Astrocyte of the hippocampus (primary cell): ENCODE measurements around the gene PTH2.
"Not testable (repeated sequence)": the region's sequence is repeated elsewhere in the genome, so short reads cannot be mapped to it uniquely, and the experiment has no call there.

ENCODE experiments used
- DNase-seq: peaks from one replicate; pipeline ENCODE4 v3.0.0; 2011; ENCODE audit warnings: low read depth, low spot score

PTH2 gene

DNA sequence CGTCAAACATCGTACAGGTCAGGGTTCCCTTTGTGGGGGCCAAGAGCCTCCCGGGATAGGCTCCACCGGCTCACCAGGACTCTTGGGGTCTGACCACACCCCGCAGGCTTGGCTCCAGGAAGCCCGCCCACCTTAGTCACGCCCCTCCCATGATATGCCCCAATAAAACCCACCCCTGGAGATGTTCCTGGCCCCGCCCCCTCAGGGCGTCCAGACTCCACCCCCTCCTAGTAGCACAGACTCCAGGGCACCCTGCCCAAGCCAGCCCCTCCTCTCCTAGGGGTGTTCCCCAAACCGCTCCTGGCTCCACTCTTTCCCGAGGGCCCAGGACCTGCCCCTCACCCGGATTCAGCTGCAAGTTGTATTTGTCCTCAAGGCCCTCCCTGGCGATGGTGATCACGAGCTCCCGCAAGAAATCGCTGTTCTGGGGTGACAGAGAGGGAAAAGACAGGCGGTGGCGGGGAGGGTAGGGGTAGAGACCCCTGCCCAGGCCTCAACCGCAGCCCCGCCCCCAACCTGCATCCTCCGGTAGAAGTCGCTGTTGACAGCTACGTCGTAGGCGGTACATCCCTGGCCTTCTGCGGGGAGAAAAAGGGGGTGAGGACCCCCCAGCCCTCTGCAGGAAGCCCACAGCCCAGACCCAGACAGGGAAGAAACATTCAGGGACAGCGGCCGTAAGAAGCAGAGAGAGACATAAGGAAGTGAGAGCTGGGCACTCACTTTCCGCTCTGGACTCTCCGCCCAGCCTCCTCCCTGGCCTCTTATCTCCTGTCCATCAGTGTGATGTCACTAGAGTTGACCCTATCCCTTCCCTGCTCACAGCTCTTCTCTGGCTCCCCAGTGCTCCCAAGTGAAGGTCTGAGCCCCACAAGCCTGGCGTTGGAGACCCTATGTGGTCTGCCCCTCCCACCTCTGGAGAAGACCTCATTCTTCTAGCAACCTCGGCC, 24.5 kb upstream of the PTH2 start:
- no peak for DNase-seq

DNA sequence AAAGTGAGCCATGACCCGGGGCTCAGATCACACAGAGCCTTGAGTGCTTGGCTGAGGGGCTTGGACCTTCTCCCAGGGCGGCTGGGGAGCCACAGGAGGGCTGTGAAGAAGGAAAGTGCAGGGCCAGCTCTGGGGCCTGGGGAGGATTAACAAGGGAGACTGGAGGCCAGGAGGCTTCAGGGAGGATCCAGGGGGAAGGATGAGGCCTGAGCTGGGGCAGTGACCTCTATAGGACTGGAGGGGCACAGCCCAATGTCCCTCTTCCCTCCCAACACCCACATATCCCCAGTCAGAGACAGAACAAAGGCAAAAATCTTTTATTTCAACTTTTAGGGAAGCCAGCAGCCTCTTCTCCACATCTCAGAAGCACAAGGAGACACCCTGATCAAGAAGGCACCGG, 22.8 kb upstream of the PTH2 start:
- DNase-seq, result no peak

DNA sequence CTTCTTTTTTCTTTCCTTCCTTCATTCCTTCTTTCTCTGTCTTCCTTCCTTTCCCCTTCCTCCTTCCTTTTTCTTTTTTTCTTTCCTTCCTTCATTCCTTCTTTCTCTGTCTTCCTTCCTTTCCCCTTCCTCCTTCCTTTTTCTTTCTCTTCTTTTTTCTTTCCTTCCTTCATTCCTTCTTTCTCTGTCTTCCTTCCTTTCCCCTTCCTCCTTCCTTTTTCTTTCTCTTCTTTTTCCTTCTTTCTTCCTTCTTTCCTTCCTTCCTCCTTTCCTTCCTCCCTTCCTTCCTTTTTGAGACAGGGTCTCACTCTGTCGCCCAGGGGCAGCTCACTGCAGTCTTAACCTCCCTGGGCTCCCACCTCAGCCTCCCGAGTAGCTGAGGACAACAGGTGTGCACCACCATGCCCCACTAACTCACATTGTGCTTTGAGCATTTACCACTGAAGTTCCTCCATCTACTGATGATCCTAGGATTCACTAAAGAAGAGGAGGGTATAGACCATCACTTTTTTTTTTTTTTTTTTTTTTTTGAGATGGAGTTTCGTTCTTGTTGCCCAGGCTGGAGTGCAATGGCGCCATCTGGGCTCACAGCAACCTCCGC, 21.0 kb upstream of the PTH2 start:
- not testable (repeated sequence) for DNase-seq

DNA sequence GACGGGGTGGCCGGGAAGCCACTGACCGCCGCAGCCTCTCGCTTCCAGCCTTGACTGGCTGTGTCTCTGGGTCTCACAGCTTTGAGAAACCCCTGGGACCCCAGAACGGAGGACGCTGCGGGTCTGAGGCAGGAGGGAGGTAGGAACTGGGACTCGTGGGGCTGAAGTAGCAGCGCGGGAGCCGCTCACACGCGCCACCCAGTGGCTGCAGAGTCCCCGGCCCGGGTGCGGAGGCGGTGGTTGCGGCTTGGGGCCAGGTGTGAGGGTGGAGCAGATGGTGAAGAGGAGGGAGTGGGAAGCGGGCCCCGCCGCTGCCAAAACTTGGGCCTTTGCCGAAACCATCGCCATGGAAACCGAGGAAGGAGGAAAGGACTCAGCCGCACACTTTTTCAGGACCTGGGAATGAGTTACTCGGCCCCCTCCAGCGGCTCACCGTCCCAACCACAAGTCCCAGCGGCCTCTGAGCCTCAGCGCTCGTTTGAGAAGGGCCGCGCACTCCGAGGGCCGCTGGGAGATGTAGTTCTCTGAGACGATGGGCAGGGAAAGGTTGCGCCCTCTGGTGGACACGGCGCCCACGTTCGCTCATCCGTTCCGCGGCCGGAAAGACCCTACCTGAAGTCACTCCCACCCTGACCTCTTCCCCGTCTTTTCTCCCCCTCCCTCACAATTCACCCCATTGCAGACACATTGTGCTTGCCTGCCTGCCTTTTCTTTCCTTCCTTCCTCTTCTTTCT, 20.3 kb upstream of the PTH2 start:
- peak; percentile 98 for DNase-seq

DNA sequence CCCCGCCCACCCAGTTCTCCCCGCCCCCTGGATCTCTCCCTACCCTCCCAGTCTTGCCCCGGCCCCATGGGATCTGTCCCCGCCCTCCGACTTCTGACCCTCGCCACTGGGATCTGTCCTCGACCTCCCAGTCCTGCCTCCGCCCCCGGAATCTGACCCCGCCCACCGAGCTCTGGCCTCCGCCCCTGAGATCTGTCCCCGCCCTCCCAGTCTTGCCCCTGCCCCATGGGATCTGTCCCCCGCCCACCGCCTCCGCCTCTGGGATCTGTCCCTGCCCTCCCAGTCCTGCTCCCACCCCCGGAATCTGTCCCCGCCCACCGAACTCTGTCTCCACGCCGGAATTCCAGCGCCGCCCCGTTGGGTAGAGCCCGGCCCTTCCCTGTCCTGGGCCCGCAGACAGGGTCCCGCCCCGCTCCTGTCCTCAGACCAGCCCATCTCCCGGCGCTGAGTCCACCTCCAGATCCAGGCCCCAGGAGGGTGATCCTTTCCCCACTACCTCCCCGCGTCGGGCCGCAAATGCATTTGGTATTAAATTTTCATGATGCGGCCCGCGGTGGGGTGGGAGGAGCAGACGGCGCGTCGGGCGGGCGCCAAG, 19.6 kb upstream of the PTH2 start:
- peak; percentile 92 for DNase-seq

DNA sequence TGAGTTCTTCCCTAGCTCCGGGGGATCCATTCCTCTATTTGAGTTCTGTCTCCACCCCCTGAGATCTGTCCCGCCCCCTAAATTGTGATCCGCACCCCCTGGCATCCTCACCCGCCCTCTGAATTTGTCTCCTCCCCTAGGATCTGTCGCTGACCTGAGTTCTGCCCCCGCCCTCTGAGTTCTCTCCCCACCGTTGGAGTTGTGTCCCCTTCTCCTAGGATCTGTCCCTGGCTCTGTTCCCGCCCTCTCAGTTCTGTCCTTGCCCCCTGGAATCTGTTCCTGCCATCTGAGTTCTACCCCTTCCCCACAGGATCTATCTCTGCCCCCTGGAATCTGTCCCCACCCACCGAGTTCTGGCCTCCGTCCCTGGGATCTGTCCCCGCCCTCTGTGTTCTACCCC, 19.1 kb upstream of the PTH2 start:
- no peak for DNase-seq

DNA sequence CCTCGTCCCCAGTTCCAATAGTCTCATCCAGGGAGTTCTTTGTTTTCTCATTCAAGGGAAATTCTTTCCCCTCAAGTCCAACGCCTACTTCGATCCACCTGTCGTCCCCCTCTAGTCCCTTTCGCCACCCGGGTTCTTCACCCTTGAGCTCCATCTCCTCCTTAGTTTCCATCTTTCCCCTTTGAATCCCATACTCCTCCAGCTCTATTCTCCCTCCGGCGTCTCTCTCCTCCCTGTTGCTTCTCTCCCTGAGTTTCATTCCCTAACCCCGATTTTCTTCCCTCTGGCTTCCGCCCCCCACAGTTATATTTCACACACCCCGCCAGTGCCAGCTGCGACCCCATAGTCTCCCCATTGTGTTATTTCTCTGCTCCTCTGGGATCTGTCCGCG, 18.7 kb upstream of the PTH2 start:
- no peak for DNase-seq

DNA sequence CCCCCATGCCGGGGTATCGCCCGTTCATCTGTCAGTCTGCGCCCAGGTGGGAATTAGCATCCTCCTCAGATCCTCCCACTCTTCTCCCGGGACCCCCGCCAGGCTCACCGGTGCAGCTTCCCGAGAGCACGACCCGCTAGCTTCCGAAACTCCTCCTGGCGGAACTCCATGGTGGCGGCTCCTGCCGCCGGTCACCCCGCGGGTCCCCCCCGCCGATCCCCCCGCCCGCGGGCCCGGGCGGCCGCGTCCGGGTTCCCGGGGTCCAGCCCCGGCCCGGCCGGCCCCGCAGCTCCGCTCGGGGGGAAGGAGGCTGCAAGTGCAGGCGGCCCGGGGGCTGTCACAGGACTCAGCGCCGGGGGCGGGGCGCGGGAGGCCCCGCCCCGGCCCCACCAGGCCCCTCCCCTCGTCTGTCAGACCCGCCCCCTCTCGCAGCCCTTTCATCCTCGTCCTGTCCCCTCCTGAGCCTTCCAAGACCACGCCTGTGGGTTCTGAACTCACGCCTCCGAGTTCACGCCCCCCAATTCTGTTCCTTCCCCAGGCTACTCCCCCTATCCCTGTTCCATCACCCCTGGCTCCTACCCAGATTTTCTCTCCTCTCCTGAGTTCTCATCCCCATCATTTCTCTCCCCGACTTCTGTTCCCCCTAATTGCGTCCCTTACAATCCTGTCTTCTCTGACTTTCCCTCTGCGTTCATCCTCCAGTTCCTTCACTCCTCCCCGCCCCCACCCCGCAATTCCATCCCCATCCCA, 18.1 kb upstream of the PTH2 start, which contains the start of gene SLC17A7:
TSS of gene SLC17A7 (minus strand) at position 318 of the 750 bp plus-strand sequence. CDS start at position 170, 148 bp downstream.
- DNase-seq, result no peak

DNA sequence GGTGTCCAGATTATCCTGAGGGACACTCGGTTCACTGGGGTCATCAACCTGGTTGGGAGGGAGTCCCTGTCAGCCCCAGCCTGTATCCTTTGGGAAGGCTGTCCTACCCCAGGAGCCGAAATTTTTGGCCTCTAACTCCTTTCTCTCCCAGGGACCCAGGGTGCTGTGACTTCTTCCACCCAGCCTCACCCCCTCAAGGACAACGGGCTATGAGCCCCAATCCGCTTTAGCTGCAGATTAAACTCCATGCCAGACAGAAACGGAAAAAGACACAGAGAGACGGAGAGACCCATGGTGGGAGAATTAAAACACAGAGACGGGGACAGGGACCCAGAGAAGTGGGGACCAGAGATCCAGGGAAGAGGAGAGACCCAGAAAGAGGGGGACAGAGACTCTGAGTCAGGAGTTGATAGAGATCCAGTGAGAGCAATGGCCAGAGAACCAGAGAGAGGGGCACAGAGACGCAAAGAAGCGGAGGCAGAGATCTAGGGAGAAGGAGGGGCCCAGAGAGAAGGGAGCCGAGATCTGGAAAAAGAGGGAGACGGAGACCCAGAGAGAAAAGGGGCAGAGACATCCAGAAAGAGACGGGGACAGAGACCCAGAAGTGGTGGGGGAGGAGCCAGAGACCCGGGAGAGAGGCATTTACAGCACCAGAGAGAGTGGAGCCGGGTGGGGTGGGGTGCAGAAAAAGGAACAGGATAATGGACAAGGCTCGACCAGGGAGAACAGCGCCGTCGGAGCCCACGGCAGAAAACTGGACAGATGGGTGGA, 17.4 kb upstream of the PTH2 start:
- no peak for DNase-seq

DNA sequence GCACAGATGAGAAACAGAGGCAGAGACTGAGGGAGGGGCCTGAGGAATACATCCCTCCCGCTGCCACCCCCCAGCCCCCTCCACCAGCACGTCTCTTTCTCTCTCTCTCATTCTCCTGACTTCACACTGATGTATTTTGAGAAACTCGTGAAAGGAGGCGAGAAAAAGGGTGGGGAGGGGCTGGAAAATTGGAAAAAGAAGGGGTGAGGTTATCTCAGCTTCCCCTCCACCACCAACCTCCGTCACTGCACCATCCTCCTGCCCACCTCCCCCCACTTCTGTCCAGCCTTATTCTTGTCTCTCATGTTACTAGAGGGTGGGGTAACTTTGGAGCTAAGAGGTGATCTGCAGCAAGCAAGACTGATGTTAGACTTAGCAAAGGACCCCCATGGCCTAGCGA, 16.6 kb upstream of the PTH2 start:
- DNase-seq, result no peak

DNA sequence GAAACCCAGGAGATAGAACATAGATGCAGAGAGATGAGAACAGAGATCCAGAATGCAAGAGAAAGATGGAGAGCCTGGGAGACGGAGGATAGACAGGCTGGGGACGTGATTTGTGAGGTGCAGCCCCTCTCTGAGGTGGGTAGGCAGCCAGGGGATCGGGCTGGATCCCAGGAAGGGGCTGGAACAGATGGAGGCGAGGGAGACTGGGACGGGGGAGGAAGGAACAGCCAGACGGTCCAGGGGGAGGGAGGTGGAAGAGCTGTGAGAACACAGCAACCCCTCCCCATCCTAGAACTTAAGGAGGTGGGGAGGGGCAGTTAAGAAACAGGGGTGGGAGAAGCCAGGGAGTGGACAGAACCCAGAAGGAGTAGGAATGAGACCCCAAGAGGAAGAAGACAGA, 15.0 kb upstream of the PTH2 start:
- DNase-seq, result no peak

DNA sequence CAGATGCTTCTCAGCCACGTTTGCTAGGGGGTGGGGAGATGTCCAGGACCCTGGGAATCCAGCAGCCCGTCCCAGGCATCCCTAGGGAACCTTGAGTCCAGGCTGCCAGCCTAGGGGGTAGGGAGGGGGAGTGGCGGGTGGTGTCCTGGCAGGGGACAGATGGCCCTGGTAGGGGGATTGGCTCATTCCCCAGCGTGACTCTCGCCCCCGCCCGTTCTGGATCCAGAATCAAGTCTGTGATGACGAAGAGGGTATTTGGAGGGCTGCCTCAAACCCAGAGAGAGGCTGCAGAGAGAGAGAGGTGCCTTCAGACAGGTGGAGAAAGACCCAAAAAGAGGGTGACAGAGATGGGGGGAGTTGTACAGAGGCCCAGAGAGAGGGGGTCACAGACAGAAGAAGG, 14.0 kb upstream of the PTH2 start:
- no peak for DNase-seq

DNA sequence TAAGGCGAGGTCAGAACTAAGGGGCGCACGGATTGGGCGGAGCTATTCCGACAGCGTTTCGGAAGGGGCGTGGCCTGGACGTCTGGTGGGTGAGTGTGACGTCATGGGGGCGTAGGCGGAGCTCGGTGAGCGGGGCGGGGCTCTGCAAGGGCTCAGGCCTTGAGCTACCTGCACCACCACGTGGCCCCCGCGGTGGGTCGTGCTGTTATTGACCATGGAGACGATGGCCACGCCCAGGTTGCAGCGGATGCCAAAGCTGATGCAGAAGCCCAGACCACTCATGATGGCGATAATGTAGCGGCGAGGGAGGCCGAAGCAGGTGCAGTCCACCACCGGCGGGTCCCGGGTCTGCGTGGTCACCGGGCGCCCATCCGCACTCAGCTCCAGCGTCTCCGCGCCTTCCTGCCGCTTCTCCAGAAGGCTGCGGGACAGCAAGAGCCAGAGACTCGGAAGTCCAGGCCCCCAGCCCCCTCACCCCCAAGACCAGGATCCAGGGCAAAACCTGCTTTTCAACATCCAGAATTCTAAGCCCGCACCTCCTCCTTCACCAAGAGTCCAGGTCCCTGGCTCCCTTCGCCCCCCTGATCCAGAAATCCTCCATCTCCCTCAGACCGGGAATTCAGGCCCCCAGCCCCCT, 13.3 kb upstream of the PTH2 start:
- DNase-seq, result no peak

DNA sequence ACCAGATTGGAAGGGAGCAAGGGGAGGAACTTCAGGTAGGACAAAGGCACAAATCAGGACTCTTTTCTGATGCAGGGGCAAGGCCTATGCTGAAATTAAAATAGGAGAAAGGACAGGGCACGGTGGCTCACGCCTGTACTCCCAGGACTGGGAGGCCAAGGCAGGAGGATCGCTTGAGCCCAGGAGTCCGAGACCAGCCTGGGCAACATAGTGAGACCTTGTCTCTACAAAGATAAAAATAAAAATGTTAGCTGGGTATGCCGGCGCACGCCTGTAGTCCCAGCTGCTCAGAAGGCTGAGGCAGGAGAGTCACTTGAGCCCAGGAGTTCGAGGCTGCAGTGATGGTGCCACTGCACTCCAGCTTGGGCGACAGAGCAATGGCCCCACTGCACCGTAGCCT, 12.4 kb upstream of the PTH2 start:
- no peak for DNase-seq

DNA sequence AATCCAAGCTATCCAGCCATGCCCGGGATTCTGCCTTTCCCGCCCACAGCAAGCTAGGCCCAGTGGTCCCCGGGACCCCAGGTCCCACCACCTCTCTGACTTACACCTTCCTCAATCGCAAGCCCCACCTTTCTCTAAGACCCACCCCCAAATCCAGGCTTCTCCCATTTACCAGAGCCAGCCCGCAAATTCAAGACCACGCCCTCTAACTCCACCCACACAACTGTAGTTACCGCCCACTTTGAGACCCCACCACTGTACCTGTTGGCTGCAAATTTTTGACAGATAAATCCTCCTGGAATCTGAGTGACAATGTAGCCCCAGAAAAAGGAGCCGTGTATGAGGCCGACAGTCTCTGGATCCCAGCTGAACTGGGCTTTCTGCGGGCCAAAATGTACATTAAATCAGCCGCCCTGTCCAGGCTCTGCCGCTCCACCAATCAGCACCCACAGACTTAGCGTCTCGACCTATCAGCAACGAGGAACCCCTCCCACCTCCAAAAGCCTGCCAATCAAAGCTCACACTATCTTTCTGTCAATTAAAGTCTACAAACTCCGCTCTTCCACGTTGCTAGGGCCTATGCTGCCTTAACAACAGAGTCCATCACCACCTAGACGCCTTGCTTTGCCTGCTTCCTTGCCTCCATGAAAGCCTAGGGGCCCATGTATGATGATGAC, 11.8 kb upstream of the PTH2 start:
- DNase-seq, result no peak

DNA sequence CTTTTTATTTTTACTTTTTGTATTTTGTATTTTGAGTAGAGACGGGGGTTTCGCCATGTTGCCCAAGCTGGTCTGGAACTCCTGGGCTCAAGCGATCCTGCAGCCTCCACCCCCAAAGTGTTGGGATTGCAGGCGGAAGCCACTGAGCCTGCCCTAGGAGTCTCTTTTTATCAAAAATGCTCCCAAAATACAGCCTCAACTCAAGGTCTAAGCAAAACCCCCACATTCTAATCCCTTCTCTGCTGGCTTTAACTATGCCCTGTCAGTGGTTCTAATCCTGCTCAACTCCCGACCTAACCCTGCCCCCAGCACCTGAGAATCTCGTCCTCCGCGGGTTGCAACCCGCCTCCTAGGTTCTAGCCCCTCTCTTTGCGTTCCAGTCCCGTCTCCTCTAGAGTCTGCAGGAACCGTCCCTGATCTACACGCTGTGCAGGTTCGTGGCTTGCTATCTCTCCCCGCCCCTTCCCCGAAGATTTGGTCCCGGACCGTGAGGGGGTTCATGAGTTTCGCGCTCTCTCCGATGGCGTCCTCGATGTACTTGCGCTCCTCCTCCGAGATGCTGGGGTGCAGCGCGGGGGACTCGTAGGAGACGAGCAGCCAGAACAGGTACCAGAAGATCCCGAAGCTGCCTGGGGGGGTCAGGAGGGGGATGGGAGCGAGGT, 10.1 kb upstream of the PTH2 start:
- no peak for DNase-seq

DNA sequence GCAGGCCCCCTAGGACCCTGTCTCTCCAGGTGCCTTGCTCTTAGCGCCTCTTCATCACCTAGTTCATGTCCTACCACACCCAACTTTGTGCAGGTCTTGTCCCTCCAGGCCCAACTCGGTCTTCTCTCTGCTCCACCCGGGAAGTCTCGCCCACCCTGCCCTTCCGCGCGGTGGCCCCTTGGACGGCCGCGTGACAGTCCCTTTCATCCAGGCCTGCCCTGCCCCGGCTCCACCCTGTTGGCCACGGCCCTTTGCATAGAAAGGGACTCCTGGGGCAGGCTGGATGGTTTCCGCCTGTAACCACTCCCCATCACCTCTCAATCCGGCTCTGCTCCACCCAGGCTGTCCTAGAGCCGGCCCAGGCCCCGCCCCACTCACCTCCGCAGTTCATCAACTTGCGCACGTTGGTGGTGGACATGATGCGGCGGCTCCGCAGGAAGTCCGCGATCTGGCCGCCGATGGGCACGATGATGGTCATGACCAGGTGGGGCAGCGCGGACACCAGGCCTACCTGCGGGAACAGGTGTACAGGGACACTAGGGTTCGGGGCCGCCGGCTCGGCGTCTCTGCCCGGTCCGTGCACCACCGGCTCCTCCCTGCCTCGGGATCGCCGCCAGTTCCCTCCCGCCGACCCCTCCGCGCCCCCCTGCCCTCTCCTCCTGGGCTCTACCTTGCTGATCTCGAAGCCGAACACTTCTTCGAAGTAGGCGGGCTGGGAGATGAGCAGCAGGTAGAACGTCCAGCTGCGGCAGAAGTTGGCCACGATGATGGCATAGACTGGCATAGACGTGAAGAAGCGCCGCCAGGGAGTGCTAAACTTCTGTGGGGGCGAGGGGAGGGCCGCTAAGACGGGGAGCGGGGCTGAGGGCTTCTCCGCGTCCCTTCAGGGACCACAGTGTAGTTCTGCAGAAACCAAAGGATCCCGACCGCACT, 9.2 kb upstream of the PTH2 start:
- no peak for DNase-seq

DNA sequence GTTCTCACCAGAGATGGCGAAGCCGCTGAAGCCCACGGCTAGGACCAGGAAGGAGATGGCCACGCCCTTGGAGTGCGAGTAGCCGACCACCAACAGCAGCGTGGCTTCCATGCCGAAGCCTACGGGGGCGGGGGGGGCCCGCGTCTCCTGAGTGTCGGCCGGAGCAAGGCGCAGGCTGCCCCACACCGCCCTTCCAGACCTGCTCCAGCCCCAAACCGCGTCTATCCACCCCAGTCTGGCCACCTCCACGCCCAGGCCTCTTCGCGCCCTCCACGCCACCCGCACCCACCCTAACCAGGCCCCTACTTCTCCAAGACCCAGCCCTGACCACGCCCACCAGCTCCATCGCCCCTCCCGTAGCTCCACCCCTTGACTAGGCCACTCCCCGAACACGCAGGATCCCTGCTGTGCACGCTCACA, 8.1 kb upstream of the PTH2 start:
- DNase-seq, result no peak
